ENCODE data around the gene ALS2CL. TPM values are rescaled to one million over a fixed set of nuclear protein-coding genes. Genes with fewer than 3 reads are reported as not detected.

Gene ALS2CL
- total RNA-seq, 1 experiment from 2014 or later: 11.2 TPM

DNA sequence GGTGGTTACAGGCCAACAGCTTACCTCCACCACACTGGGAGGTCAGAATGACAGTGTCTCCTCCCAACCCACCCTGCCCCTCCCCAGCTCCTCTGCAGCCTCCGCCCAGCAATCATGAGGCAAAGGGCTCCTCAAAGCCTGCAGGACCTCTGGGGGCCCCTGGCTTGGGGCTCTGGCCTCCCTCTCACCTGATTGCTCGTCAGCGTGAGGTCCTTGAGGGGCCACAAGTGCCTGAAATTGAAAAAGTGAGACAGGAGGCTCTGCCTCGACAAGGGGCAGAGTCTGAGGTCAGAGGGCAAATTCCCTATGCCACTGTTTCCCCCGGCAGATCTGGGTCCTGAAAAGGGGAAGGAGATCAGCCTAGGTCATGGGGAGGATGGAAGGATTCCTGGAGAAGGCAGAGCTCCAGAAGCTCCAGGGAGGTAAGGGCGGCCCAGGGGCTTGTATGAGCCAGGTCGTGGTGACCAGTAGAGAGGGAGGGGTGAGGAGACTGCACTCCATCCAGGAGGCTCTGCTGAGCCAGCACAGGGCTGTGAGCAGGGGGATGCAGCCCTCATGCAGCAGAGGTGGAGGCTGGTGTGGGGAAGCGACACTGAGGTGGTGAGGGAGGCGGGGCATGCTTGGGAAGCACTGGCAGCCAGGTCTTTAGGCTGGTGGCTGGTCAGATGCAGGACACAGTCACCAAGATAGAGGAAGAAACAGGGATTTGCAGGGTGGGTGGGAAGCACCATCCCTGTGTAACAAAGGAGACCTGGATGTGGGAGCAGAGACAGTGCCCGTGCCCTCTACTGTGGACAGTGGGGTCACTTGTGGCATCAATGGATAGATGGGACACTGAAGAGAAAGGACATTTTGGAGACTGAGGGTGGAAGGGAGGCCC is 20.1 kb downstream of the ALS2CL start:
- Mint-ChIP-seq H3K27ac (ENCODE audit: unreplicated experiment) (no peak overlapping the region), H3K4me1 (ENCODE audit: low read depth, unreplicated experiment) (no peaks in the 10 kb centered on the region), H3K27me3 (ENCODE audit: insufficient read depth, unreplicated experiment) (no peaks in the 10 kb centered on the region), H3K9me3 (ENCODE audit: unreplicated experiment) (no peaks in the 10 kb centered on the region), H3K36me3 (ENCODE audit: insufficient read depth, unreplicated experiment) (no peaks in the 10 kb centered on the region), H3K4me3 (ENCODE audit: unreplicated experiment) (no peak overlapping the region)
- H3K4me3 ChIP-seq (ENCODE audit: low read depth, low read length): no peak overlapping the region
- DNase-seq: peak in 1 of 2 experiments; percentile 31
- no peaks in the 10 kb centered on the region for H3K4me1 ChIP-seq
- intact Hi-C loops (cut with micrococcal nuclease; ENCODE audit: unreplicated experiment): no loop called here
- H3K27me3 ChIP-seq (replicated peaks; ENCODE audit: control insufficient read depth, insufficient read depth, low read length): no peaks in the 10 kb centered on the region
- ChIA-PET CTCF (no interaction called here), POLR2A (no interaction called here)
- TF ChIP-seq, protein P1, sequence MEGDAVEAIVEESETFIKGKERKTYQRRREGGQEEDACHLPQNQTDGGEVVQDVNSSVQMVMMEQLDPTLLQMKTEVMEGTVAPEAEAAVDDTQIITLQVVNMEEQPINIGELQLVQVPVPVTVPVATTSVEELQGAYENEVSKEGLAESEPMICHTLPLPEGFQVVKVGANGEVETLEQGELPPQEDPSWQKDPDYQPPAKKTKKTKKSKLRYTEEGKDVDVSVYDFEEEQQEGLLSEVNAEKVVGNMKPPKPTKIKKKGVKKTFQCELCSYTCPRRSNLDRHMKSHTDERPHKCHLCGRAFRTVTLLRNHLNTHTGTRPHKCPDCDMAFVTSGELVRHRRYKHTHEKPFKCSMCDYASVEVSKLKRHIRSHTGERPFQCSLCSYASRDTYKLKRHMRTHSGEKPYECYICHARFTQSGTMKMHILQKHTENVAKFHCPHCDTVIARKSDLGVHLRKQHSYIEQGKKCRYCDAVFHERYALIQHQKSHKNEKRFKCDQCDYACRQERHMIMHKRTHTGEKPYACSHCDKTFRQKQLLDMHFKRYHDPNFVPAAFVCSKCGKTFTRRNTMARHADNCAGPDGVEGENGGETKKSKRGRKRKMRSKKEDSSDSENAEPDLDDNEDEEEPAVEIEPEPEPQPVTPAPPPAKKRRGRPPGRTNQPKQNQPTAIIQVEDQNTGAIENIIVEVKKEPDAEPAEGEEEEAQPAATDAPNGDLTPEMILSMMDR (IDR thresholded peaks at IDR 0.05; ENCODE audit: insufficient read depth in 1 of 2, low read depth in 1 of 2, low read length in 1 of 2, severe bottlenecking in 1 of 2, unreplicated experiment in 1 of 2): no peak
- H3K9me3 ChIP-seq: no peaks in the 10 kb centered on the region
- BruUV-seq (replicated peaks): no TSS peak
- no peaks in the 10 kb centered on the region for H3K36me3 ChIP-seq (ENCODE audit: control insufficient read depth, insufficient read depth, low read length)

DNA sequence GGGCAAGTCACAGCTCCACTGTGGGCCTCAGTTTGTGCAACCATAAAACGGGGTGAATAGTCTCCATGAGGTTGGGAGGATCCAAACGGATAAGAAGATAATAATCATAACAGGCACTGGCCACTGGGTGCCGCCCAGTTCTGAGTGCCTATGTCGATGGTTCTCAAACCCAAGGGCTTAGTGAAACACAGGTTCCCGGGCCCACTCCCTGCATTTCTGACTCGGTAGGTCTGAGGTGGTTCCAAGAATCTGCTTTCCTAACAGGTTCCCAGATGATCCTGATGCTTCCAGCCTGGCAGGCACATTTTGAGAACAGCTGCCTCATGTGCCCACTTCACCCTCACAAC is 21.2 kb downstream of the ALS2CL start:
- no peaks in the 10 kb centered on the region for H3K9me3 Mint-ChIP-seq (ENCODE audit: unreplicated experiment)
- H3K9me3 ChIP-seq: no peaks in the 10 kb centered on the region
- intact Hi-C loops (cut with micrococcal nuclease; ENCODE audit: unreplicated experiment): no loop called here
- H3K4me1 ChIP-seq: no peaks in the 10 kb centered on the region
- TF ChIP-seq, protein P1 (IDR thresholded peaks at IDR 0.05; ENCODE audit: insufficient read depth in 1 of 2, low read depth in 1 of 2, low read length in 1 of 2, severe bottlenecking in 1 of 2, unreplicated experiment in 1 of 2): no peak
- no peak for DNase-seq
- H3K36me3 ChIP-seq (ENCODE audit: control insufficient read depth, insufficient read depth, low read length): no peaks in the 10 kb centered on the region
- ChIA-PET CTCF (no interaction called here), POLR2A (no interaction called here)
- BruUV-seq (replicated peaks): no TSS peak
- no peaks in the 10 kb centered on the region for H3K36me3 Mint-ChIP-seq (ENCODE audit: insufficient read depth, unreplicated experiment)
- H3K27ac Mint-ChIP-seq (ENCODE audit: unreplicated experiment): no peak overlapping the region
- H3K4me1 Mint-ChIP-seq (ENCODE audit: low read depth, unreplicated experiment): no peaks in the 10 kb centered on the region
- no peak overlapping the region for H3K4me3 Mint-ChIP-seq (ENCODE audit: unreplicated experiment)
- H3K27me3 ChIP-seq (replicated peaks; ENCODE audit: control insufficient read depth, insufficient read depth, low read length): no peaks in the 10 kb centered on the region
- H3K4me3 ChIP-seq (ENCODE audit: low read depth, low read length): no peak overlapping the region
- H3K27me3 Mint-ChIP-seq (ENCODE audit: insufficient read depth, unreplicated experiment): no peaks in the 10 kb centered on the region

DNA sequence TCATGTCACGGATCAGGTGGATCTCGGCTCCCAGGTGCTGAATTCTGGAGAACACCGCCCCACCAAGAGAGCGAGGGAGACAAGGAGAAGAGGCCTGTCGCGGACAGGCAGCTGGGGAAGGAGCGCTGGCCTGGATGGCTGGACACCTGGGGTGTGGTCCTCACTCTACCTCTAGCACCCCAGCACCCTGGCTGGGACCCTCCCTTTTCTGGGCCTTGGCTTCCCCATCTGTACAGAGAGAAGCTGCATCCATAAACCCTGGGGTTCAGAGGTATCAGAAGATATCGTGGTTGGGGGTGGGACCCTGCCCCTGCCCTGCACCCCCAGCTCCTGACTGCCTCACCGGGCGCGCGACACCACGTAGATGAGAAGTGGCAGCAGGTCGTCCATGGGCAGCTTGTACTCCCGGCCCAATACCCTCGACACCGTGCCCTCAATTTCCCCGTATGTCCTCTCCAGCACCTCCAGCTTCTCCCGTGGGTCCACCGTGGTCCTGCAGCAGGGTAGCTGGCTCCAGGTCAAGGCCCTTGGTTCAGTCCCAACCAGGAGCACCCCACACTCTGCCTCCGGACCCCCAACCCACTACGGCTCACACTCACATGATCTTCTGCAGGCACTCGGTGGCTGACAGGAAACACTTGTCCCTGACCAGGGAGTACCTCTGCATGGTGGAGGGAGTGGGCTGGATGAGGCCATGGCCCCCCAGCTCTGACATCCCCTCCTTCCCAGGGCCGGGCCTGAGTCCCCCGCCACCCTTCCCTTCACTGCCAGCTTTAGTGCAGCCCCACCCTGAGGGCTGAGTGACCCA is 21.7 kb downstream of the ALS2CL start:
- no peak overlapping the region for H3K4me3 Mint-ChIP-seq (ENCODE audit: unreplicated experiment)
- ChIA-PET POLR2A (no interaction called here), CTCF (no interaction called here)
- TF ChIP-seq, protein P1 (IDR thresholded peaks at IDR 0.05; ENCODE audit: insufficient read depth in 1 of 2, low read depth in 1 of 2, low read length in 1 of 2, severe bottlenecking in 1 of 2, unreplicated experiment in 1 of 2): no peak
- H3K36me3 Mint-ChIP-seq (ENCODE audit: insufficient read depth, unreplicated experiment): no peaks in the 10 kb centered on the region
- BruUV-seq (replicated peaks): no TSS peak
- no peaks in the 10 kb centered on the region for H3K9me3 Mint-ChIP-seq (ENCODE audit: unreplicated experiment)
- no peaks in the 10 kb centered on the region for H3K4me1 ChIP-seq
- no peaks in the 10 kb centered on the region for H3K27me3 ChIP-seq (replicated peaks; ENCODE audit: control insufficient read depth, insufficient read depth, low read length)
- no peaks in the 10 kb centered on the region for H3K9me3 ChIP-seq
- no peaks in the 10 kb centered on the region for H3K27me3 Mint-ChIP-seq (ENCODE audit: insufficient read depth, unreplicated experiment)
- peak in 1 of 2 experiments; percentile 29 for DNase-seq
- H3K4me1 Mint-ChIP-seq (ENCODE audit: low read depth, unreplicated experiment): no peaks in the 10 kb centered on the region
- H3K4me3 ChIP-seq (ENCODE audit: low read depth, low read length): no peak overlapping the region
- intact Hi-C loops (cut with micrococcal nuclease; ENCODE audit: unreplicated experiment): no loop called here
- H3K27ac Mint-ChIP-seq (ENCODE audit: unreplicated experiment): no peak overlapping the region
- no peaks in the 10 kb centered on the region for H3K36me3 ChIP-seq (ENCODE audit: control insufficient read depth, insufficient read depth, low read length)

Measured in Caco-2 (cell line).